ENCODE measurements around the gene FUBP3.

The FUBP3 gene

GRCh38 chr9:130634191-130634768 lies 54.9 kb downstream of the FUBP3 start:
- DNase-seq (ENCODE audit: low spot score): no peak

GRCh38 chr9:130634801-130635200 lies 55.4 kb downstream of the FUBP3 start:
- no peak for DNase-seq (ENCODE audit: low spot score)

- no peak for DNase-seq (ENCODE audit: low spot score)
Observed at GRCh38 chr9:130635306-130635705, 55.9 kb downstream of the FUBP3 start.

GRCh38 chr9:130635721-130636647 lies 56.6 kb downstream of the FUBP3 start:
- DNase-seq (ENCODE audit: low spot score): no peak

GRCh38 chr9:130636648-130637020 lies 57.3 kb downstream of the FUBP3 start:
- DNase-seq (ENCODE audit: low spot score): no peak

- no peak for DNase-seq (ENCODE audit: low spot score)
Observed at GRCh38 chr9:130638284-130639123, 59.1 kb downstream of the FUBP3 start.

- no peak for DNase-seq (ENCODE audit: low spot score)
Observed at GRCh38 chr9:130639124-130639765, 59.9 kb downstream of the FUBP3 start.

- DNase-seq (ENCODE audit: low spot score): no peak
Observed at GRCh38 chr9:130639866-130640555, 60.6 kb downstream of the FUBP3 start.

- DNase-seq (ENCODE audit: low spot score): no peak
Observed at GRCh38 chr9:130640681-130641080, 61.3 kb downstream of the FUBP3 start.

GRCh38 chr9:130642926-130643325 lies 63.5 kb downstream of the FUBP3 start:
- DNase-seq (ENCODE audit: low spot score): no peak

GRCh38 chr9:130651221-130651620 lies 71.8 kb downstream of the FUBP3 start:
- no peak for DNase-seq (ENCODE audit: low spot score)

GRCh38 chr9:130651752-130652151 lies 72.4 kb downstream of the FUBP3 start:
- DNase-seq (ENCODE audit: low spot score): no peak

- no peak for DNase-seq (ENCODE audit: low spot score)
Observed at GRCh38 chr9:130654879-130655278, 75.5 kb downstream of the FUBP3 start.

GRCh38 chr9:130658893-130659698 lies 79.7 kb downstream of the FUBP3 start:
- no peak for DNase-seq (ENCODE audit: low spot score)

- no peak for DNase-seq (ENCODE audit: low spot score)
Observed at GRCh38 chr9:130659699-130660248, 80.4 kb downstream of the FUBP3 start.

- no peak for DNase-seq (ENCODE audit: low spot score)
Observed at GRCh38 chr9:130660326-130660682, 80.9 kb downstream of the FUBP3 start.

GRCh38 chr9:130660683-130661450 lies 81.5 kb downstream of the FUBP3 start:
- peak; percentile 47 for DNase-seq (ENCODE audit: low spot score)

GRCh38 chr9:130661451-130662098 lies 82.2 kb downstream of the FUBP3 start:
- no peak for DNase-seq (ENCODE audit: low spot score)
